Liver (tissue), 9 donors: ENCODE measurements around the gene SHC3. TPM values are rescaled to one million over a fixed set of nuclear protein-coding genes. Genes with fewer than 3 reads are reported as not detected.
A peak's percentile ranks its signal among the peaks of the same experiment; 100 is the strongest.

Experiments used
- DNase-seq: peaks from one replicate; pipeline ENCODE4 v3.0.0-alpha.2; 2017; ENCODE audit warnings: low spot score
- H3K27ac ChIP-seq, 2 donors: one replicate each; pipeline ENCODE4 v1.7.0; 2013; ENCODE audit warnings: inconsistent platforms in 2 of 2, low read length in 2 of 2, control low read depth in 1 of 2, low read depth in 1 of 2, mild to moderate bottlenecking in 1 of 2
- H3K27me3 ChIP-seq, 4 donors: one replicate each; pipeline versions ENCODE4 v1.6.1 to v1.7.0; 2013; ENCODE audit warnings: low read length in 3 of 4, inconsistent platforms in 1 of 4, mild to moderate bottlenecking in 1 of 4, moderate library complexity in 1 of 4; ENCODE audit not compliant: control insufficient read depth in 4 of 4, insufficient read depth in 4 of 4
- H3K36me3 ChIP-seq, 4 donors: one replicate each; pipeline versions ENCODE4 v1.6.1 to v1.7.0; 2013; ENCODE audit warnings: low read length in 3 of 4, mild to moderate bottlenecking in 3 of 4, low read depth in 1 of 4, moderate library complexity in 1 of 4; ENCODE audit not compliant: control insufficient read depth in 4 of 4, insufficient read depth in 3 of 4
- H3K4me1 ChIP-seq, 4 donors: one replicate each; pipeline versions ENCODE4 v1.6.1 to v1.7.0; 2013; ENCODE audit warnings: low read length in 3 of 4, mild to moderate bottlenecking in 3 of 4, moderate library complexity in 1 of 4; ENCODE audit not compliant: control insufficient read depth in 4 of 4, insufficient read depth in 4 of 4
- H3K4me3 ChIP-seq, 3 donors: one replicate each; pipeline versions ENCODE4 v1.6.1 to v1.7.0; 2013; ENCODE audit warnings: low read length in 3 of 3, control low read depth in 1 of 3, low read depth in 1 of 3, mild to moderate bottlenecking in 1 of 3
- H3K9ac ChIP-seq, 2 donors: one replicate each; pipeline ENCODE4 v1.7.0; 2013; ENCODE audit warnings: low read length in 2 of 2, mild to moderate bottlenecking in 2 of 2, moderate library complexity in 2 of 2, control low read depth in 1 of 2, low read depth in 1 of 2
- H3K9me3 ChIP-seq, 4 donors: one replicate each; pipeline versions ENCODE4 v1.6.1 to v1.7.0; 2013; ENCODE audit warnings: low read length in 3 of 4; ENCODE audit not compliant: control insufficient read depth in 4 of 4
- ATF3 ChIP-seq: IDR thresholded peaks from 2 replicates; pipeline ENCODE4 v1.6.1; 2016; ENCODE audit warnings: antibody characterized with exemption
- CTCF ChIP-seq: fragments of 150-350 bp; IDR thresholded peaks from 2 replicates; pipeline ENCODE4 v1.5.1; 2017; ENCODE audit warnings: improper control_type of control experiment, low read depth, low read length; ENCODE audit not compliant: missing input control
- EGR1 ChIP-seq, 2 donors: IDR thresholded peaks; 2 replicates each; pipeline ENCODE4 v1.6.1; 2016 to 2018; ENCODE audit warnings: antibody characterized with exemption in 2 of 2, low read depth in 2 of 2
- FOXA1 ChIP-seq: IDR thresholded peaks from 2 replicates; pipeline ENCODE4 v1.6.1; 2016; ENCODE audit warnings: antibody characterized with exemption
- FOXA2 ChIP-seq: IDR thresholded peaks from 2 replicates; pipeline ENCODE4 v1.6.1; 2016; ENCODE audit warnings: antibody characterized with exemption
- HNF4A ChIP-seq, 2 donors: conservative IDR thresholded peaks; 2 replicates each; pipeline ENCODE4 v1.6.1; 2016; ENCODE audit warnings: antibody characterized with exemption in 2 of 2, mild to moderate bottlenecking in 2 of 2
- HNF4G ChIP-seq: IDR thresholded peaks from 2 replicates; pipeline ENCODE4 v1.6.1; 2016; ENCODE audit warnings: antibody characterized with exemption
- JUND ChIP-seq, 2 donors: IDR thresholded peaks; 2 replicates each; pipeline ENCODE4 v1.6.1; 2016; ENCODE audit warnings: antibody characterized with exemption in 2 of 2
- NR2F2 ChIP-seq: IDR thresholded peaks from 2 replicates; pipeline ENCODE4 v1.6.1; 2016; ENCODE audit warnings: antibody characterized with exemption
- RAD21 ChIP-seq, 2 donors: IDR thresholded peaks; 2 replicates each; pipeline ENCODE4 v1.6.1; 2016; ENCODE audit warnings: antibody characterized with exemption in 2 of 2, mild to moderate bottlenecking in 2 of 2
- REST ChIP-seq: IDR thresholded peaks from 2 replicates; pipeline ENCODE4 v1.6.1; 2016; ENCODE audit warnings: antibody characterized with exemption, mild to moderate bottlenecking
- RXRA ChIP-seq, 2 donors: IDR thresholded peaks; 2 replicates each; pipeline ENCODE4 v1.6.1; 2017 to 2018; ENCODE audit warnings: antibody characterized with exemption in 2 of 2, mild to moderate bottlenecking in 1 of 2
- SP1 ChIP-seq: IDR thresholded peaks from 2 replicates; pipeline ENCODE4 v1.6.1; 2018; ENCODE audit warnings: antibody characterized with exemption, mild to moderate bottlenecking
- TAF1 ChIP-seq: conservative IDR thresholded peaks from 2 replicates; pipeline ENCODE4 v1.6.1; 2016; ENCODE audit warnings: antibody characterized with exemption, mild to moderate bottlenecking
- YY1 ChIP-seq: IDR thresholded peaks from 2 replicates; pipeline ENCODE4 v1.6.1; 2016; ENCODE audit warnings: antibody characterized with exemption, mild to moderate bottlenecking
- WGBS: extraction: QIAGEN DNeasy Blood & Tissue Kit; methylation state at CpG from one replicate; pipeline ENCODE4 v1.1.7; 2013; 5-methylcytosine and 5-hydroxymethylcytosine counted together
- polyA plus RNA-seq, 2 donors: library from polyadenylated mRNA; stranded (reverse) in 1 of 2; unstranded in 1 of 2; fragments of 200-250 nt in 1 of 2; fragments of >200 nt in 1 of 2; fragmentation: Nextera tagmentation in 1 of 2; extraction: Ambion mirVana in 1 of 2; gene quantifications; one replicate each; pipeline versions ENCODE4 v1.2.1 to v1.2.3, GENCODE V29; 2013 to 2015
- total RNA-seq, 2 donors: library from RNA; depleted of rRNA; stranded (reverse); fragments of >200 nt; gene quantifications; one replicate each; pipeline ENCODE4 v1.2.3, GENCODE V29; 2014
- donor health status: healthy.
- donor health status: healthy.
- donor health status: healthy.
- donor health status: healthy.
- donor health status: healthy.

Gene SHC3
- total and polyA plus RNA-seq, 4 donors = 0.03 to 0.08 (median 0.04) TPM

- TF ChIP-seq FOXA2 (no peak), TAF1 (no peak), HNF4A (conservative IDR thresholded peaks at IDR 0.05) (no peak), JUND (IDR thresholded peaks at IDR 0.05) (no peak), EGR1 (IDR thresholded peaks at IDR 0.05; ENCODE audit: low read depth in 2 of 2) (no peak), HNF4G (no peak), CTCF (no peak), ATF3 (no peak), RAD21 (IDR thresholded peaks at IDR 0.05) (no peak), SP1 (no peak), FOXA1 (no peak), RXRA (IDR thresholded peaks at IDR 0.05) (no peak), YY1 (no peak), REST (no peak)
- no peak for DNase-seq
- 86% methylated on average over 9 of the region's 9 CpGs for WGBS
- Histone ChIP-seq H3K27me3 (peaks cover 0 to 3% (median under 1%) of the 10 kb centered on the region in 4 donors), H3K27ac (peak overlapping the region; percentile 7 to 15), H3K9ac (no peak overlapping the region), H3K36me3 (no peaks in the 10 kb centered on the region), H3K4me1 (peaks cover 0 to 16% (median 8%) of the 10 kb centered on the region in 4 donors), H3K4me3 (no peak overlapping the region), H3K9me3 (no peaks in the 10 kb centered on the region)
These were observed 178.2 kb downstream of the SHC3 start for GRCh38 chr9:89000371-89000781.

GRCh38 chr9:88998911-88999310 is 179.7 kb downstream of the SHC3 start:
- WGBS = 61% methylated on average over 9 of the region's 9 CpGs
- Histone ChIP-seq H3K27me3 (peaks cover 0 to 3% (median 1%) of the 10 kb centered on the region in 4 donors), H3K9me3 (no peaks in the 10 kb centered on the region), H3K9ac (no peak overlapping the region), H3K27ac (no peak overlapping the region), H3K36me3 (no peaks in the 10 kb centered on the region), H3K4me1 (peaks cover 0 to 17% (median 8%) of the 10 kb centered on the region in 4 donors), H3K4me3 (no peak overlapping the region)
- DNase-seq = no peak
- TF ChIP-seq SP1 (peak; percentile 36), RXRA (IDR thresholded peaks at IDR 0.05) (peak; percentile 29 to 55), NR2F2 (peak; percentile 93), RAD21 (IDR thresholded peaks at IDR 0.05) (peak in 1 of 2 donors; percentile 21), TAF1 (no peak)
